ENCODE data around the gene CST9. TPM values are rescaled to one million over a fixed set of nuclear protein-coding genes. Genes with fewer than 3 reads are reported as not detected.
"Not testable (repeated sequence)": the region's sequence is repeated elsewhere in the genome, so short reads cannot be mapped to it uniquely, and the experiment has no call there.

Gene CST9
- total RNA-seq, 1 donor from 2014 or later: not detected

- no peak for TF ChIP-seq CTCF (IDR thresholded peaks at IDR 0.05; ENCODE audit: insufficient read depth, low read length, poor library complexity, severe bottlenecking)
- peaks cover 5% of the 10 kb centered on the region for H3K36me3 ChIP-seq (ENCODE audit: control insufficient read depth, insufficient read depth, low read length)
- no peaks in the 10 kb centered on the region for H3K27me3 ChIP-seq (ENCODE audit: control insufficient read depth, insufficient read depth, low read length)
- H3K4me3 ChIP-seq (ENCODE audit: low read depth, low read length): peak overlapping the region; percentile 81
- no peak for DNase-seq (ENCODE audit: low read depth)
Observed at GRCh38 chr20:23636908-23637281, 31.2 kb upstream of the CST9 start.

DNA sequence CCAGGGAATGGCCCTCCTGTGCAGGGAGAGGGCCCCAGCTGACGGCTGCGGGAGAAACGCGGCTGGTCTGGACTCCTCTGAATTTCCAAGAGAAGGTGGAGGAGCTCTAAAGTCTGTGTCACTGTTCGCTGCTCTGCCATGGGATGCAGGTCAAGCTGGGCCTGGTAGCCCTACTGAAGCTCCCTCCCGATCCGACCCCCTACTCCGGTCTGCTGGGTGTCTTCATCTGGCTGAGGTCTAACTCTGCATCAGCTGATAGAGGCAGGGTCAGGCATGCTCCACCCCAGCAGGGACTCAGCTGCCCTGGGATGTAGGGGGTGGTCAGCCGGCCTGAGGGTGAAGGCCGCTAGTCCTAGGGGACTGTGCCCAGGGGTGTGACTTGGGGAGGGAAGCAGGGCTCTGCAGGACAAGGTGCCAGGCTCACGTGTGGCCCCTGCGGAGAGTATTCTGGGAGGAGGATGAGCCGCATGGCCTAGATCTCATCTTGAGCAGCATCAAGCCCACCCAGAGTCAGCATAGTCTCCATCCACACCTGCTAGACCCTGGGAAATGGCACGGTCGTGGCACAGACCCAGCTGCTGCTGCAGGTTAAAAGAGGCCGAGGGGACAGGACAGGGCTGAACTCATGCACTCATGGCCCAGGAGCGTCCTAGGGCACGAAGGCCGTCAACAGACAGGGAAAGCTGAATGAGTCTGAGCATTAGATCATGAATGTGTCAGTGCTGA lies 30.6 kb upstream of the CST9 start:
- Histone ChIP-seq H3K36me3 (ENCODE audit: control insufficient read depth, insufficient read depth, low read length) (peaks cover 5% of the 10 kb centered on the region), H3K27me3 (ENCODE audit: control insufficient read depth, insufficient read depth, low read length) (no peaks in the 10 kb centered on the region), H3K4me3 (ENCODE audit: low read depth, low read length) (peak overlapping the region; percentile 81)
- no peak for TF ChIP-seq CTCF (IDR thresholded peaks at IDR 0.05; ENCODE audit: insufficient read depth, low read length, poor library complexity, severe bottlenecking)
- no peak for DNase-seq (ENCODE audit: low read depth)

GRCh38 chr20:23635768-23636090 lies 30.0 kb upstream of the CST9 start:
- H3K4me3 ChIP-seq (ENCODE audit: low read depth, low read length); DNase-seq (ENCODE audit: low read depth); H3K36me3 ChIP-seq (ENCODE audit: control insufficient read depth, insufficient read depth, low read length); H3K27me3 ChIP-seq (ENCODE audit: control insufficient read depth, insufficient read depth, low read length): not testable (repeated sequence)

GRCh38 chr20:23634985-23635767 lies 29.5 kb upstream of the CST9 start:
- Histone ChIP-seq H3K36me3 (ENCODE audit: control insufficient read depth, insufficient read depth, low read length) (peaks cover 5% of the 10 kb centered on the region), H3K4me3 (ENCODE audit: low read depth, low read length) (no peak overlapping the region), H3K27me3 (ENCODE audit: control insufficient read depth, insufficient read depth, low read length) (no peaks in the 10 kb centered on the region)
- no peak for DNase-seq (ENCODE audit: low read depth)
- no peak for TF ChIP-seq CTCF (IDR thresholded peaks at IDR 0.05; ENCODE audit: insufficient read depth, low read length, poor library complexity, severe bottlenecking)

DNA sequence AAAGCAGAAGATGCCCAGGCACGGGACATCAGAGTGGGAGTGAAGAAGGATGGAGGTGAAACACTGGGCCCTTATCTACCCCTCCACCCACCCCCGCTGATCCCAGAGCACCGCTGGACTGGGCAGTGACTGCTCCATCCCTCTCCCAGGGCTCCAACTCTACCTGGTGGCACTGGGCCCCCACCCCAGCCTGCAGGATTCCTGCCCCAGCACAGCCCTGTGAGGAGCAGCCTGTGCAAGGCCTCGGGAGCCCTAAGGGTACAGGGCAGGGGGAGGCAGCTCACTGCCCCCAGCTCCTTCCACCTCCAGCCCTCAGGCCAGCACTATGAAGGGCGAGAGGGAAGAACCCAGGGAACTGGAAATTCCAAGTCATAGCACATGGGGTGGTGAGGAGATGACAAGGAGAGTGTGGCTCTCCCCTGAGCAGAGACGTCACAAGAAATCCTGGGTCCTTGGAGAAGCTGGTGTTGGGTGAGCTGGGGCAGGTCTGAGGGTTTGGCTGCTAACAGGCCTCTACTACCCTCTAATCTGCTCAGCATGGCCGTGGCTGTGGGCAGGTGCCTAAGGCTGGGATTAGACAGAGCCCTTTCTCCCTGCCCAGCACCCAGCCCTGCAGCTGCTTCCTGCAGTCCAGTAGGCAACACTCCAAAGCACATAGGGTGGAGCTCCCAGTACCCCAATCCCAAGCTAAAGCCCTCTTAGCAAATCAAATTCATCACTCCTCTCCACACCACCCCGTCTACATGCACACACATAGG lies 28.5 kb upstream of the CST9 start:
- TF ChIP-seq CTCF (IDR thresholded peaks at IDR 0.05; ENCODE audit: insufficient read depth, low read length, poor library complexity, severe bottlenecking): no peak

More for the DNA sequence above, 28.5 kb upstream of the CST9 start:
- DNase-seq (ENCODE audit: low read depth): no peak
- no peaks in the 10 kb centered on the region for H3K27me3 ChIP-seq (ENCODE audit: control insufficient read depth, insufficient read depth, low read length)
- peaks cover 5% of the 10 kb centered on the region for H3K36me3 ChIP-seq (ENCODE audit: control insufficient read depth, insufficient read depth, low read length)
- no peak overlapping the region for H3K4me3 ChIP-seq (ENCODE audit: low read depth, low read length)

All from kidney epithelial cell (primary cell).